Fibroblast of pulmonary artery (primary cell): ENCODE measurements around the gene SEMA3A.
A peak's percentile ranks its signal among the peaks of the same experiment; 100 is the strongest.

Experiments
- DNase-seq: peaks from one replicate; pipeline ENCODE4 v3.0.0-alpha.2; 2010; ENCODE audit warnings: low read depth
- H3K4me3 ChIP-seq: replicated peaks from 2 replicates; pipeline ENCODE4 v1.5.1; 2011; ENCODE audit warnings: low read depth, mild to moderate bottlenecking, control low read depth, low read length, moderate library complexity
- CTCF ChIP-seq: IDR thresholded peaks from 2 replicates; pipeline ENCODE4 v1.5.1; 2011; ENCODE audit warnings: mild to moderate bottlenecking, control low read depth, low read length, inconsistent platforms; ENCODE audit errors: missing control alignments

The SEMA3A gene

GRCh38 chr7:84190016-84190705, 4.4 kb downstream of the SEMA3A start:
- no peak for TF ChIP-seq CTCF
- no peak for DNase-seq
- H3K4me3 ChIP-seq: no peak overlapping the region

GRCh38 chr7:84188786-84189405, 5.7 kb downstream of the SEMA3A start:
- TF ChIP-seq CTCF: peak; percentile 64
- no peak overlapping the region for H3K4me3 ChIP-seq
- DNase-seq: peak; percentile 47

DNA sequence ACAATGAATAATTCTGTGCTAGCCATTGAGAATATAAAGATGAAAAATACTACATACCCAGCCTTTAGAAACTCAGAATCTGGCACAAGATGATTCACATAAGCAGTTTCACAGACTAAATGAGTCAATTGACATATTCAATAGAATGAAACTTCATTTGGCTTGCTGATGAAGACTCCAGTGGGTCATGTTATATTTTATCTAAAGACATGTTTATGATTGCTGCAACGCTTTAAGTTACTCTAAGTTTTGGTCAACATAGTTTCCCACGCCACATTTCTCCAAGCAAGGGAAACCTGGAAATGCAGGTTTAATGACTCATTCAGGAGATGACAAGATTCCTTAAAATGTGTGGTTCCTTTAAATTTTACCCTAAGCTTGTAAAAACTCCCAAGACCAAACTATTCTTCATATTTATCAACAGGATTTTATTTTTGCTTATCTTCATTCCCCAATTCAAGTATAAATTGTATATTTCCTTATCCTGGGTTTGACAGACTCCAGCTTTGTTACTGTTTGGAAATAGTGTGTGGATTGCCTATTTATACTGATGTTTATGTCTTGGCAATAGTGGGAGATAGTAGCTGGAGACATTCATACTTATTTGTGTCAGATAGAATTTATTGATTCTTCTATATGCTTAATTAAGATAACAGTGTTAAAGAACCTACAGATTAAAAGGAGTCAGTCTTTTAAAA, 6.6 kb downstream of the SEMA3A start:
- peak; percentile 50 for DNase-seq
- no peak for TF ChIP-seq CTCF
- H3K4me3 ChIP-seq: no peak overlapping the region

- DNase-seq: no peak
- no peak overlapping the region for H3K4me3 ChIP-seq
- no peak for TF ChIP-seq CTCF
These were observed 7.3 kb downstream of the SEMA3A start for GRCh38 chr7:84187087-84187805.

GRCh38 chr7:84183741-84184140, 10.8 kb downstream of the SEMA3A start:
- TF ChIP-seq CTCF: no peak
- no peak for DNase-seq

DNA sequence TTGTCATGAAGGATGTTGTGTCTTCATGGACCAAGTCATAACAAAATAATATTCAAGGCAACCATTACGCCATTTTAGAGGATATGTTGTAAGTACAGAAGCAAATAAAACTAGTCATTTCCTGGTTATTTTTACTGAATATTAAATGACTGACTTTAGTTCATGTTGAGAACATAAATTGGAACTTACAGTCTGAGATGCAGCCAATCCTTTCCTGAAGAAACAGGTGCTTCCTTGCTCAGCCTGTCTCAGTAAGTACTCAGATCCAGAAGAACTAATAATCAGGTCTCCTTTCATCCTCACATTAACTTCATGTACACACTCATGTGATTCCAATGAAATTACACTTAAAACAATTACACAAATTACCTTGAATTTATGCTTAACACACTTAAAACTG, 12.3 kb downstream of the SEMA3A start:
- no peak for DNase-seq
- no peak overlapping the region for H3K4me3 ChIP-seq
- TF ChIP-seq CTCF: no peak

More at GRCh38 chr7:84183741-84184140, 10.8 kb downstream of the SEMA3A start:
- no peak overlapping the region for H3K4me3 ChIP-seq
